ENCODE measurements around the gene DOCK8. TPM values are rescaled to one million over a fixed set of nuclear protein-coding genes. Genes with fewer than 3 reads are reported as not detected.
A peak's percentile ranks its signal among the peaks of the same experiment; 100 is the strongest.

Gene DOCK8
- polyA plus RNA-seq, 1 donor, result 8.2 TPM

GRCh38 chr9:468766-469426 is 254.2 kb downstream of the DOCK8 start:
- DNase-seq, result no peak

DNA sequence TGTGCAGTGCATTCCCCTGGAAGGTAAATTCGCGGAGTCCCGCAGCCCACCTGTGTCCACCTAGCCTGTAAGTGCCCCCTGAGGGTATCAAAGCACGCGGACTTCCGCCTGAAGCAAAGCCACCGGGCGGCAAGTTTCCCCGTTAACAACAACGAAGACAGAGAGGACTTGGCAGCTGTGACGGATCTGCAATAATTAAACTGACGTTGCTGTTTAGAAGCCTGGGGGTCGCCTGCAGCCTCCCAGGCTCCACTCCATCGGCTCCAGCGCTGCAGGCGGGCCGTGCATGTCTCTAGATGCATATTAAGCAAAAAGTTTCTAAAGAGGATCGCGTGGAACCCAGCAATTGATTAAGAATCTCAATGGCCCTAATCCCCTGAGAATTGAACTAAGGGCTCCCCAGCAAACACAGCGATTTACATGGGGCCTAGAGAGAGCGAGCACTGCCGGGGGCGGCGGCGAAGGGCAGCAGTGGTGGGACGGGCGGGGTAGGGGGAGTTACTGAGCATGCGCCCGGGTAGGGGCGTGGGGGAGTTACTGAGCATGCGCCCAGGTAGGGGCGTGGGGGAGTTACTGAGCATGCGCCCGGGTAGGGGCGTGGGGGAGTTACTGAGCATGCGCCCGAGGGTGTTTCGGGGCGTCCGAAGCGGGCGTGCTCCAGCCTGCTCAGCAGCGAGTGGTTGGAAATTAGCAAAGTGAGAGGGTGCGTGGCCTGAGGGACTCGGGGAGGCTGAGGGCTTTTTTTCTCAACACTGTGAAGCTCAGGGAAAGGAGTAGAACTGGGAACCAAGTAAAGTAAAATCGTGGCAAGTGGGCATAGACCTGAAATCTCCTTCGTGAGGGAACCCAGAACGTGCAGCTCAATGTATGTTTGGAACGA is 255.2 kb downstream of the DOCK8 start:
- DNase-seq, result peak; percentile 83

- DNase-seq, result no peak
Measured at GRCh38 chr9:470552-471194, 256.0 kb downstream of the DOCK8 start.

GRCh38 chr9:471320-471719 is 256.7 kb downstream of the DOCK8 start:
- DNase-seq, result no peak

DNA sequence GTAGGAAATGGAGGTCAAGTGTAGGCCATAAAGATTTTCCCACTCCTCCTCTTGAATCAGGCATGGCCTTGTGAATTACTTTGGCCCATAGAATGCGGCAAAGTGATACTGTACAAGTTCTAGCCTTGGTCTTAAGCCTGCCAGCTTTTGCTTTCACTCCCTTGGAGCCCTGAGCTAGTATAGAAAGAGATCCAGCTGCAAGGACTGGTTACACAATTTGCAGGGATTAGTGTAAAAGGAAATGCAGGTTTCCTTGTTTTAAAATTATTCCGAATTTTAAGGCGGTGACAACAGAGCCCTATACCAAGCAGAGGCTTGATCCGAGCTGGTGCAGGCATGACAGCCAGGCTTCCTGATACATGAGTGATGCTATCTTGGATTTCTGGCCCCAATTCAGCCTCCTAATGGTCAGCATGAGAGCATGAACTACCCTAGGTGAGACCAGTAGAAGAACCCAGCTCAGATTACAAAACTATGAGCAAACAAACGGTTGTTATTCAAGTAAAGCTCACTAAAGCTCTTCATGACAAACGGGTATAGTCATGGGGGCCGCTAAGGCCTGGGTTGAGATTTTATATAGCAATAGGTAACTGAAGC is 257.9 kb downstream of the DOCK8 start:
- no peak for DNase-seq

DNA sequence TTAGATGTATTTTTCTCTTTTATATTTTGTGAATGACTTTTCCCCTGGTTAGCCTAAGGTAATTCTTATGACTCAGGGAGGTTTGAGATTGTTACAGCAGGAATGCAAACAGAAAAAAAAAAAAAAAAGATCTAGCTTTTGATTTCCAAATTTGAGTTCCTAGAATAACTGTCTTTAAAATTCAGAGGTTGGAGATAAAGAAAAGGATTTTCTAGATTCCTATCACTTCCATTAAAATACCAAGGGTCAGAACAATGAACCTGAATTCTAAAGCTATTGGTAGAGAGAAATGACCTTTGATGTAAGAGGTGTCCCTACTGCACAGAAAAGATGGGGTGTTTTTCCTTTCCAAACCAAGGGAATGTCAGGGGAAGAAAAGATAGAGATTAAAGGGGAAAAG is 262.5 kb downstream of the DOCK8 start:
- DNase-seq, result no peak

GRCh38 chr9:479304-479970 is 264.8 kb downstream of the DOCK8 start:
- DNase-seq, result no peak

DNA sequence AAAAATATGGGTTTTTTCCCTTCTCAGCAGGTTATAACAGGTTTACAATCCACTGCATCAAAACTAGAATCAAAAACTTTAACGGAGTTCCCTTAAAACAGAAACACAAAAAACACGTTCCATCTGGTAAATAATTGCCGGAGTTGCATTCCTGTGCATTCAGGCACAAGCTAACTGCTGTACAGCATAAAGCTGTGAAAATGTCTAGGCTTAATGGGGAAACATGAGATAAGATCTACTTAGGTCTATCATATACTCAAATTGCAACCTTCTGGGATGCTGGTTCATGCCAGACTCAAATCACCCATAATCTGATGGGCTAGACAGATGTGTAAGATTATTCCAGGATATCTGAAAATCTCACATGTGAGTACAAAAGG is 265.3 kb downstream of the DOCK8 start:
- DNase-seq, result no peak

DNA sequence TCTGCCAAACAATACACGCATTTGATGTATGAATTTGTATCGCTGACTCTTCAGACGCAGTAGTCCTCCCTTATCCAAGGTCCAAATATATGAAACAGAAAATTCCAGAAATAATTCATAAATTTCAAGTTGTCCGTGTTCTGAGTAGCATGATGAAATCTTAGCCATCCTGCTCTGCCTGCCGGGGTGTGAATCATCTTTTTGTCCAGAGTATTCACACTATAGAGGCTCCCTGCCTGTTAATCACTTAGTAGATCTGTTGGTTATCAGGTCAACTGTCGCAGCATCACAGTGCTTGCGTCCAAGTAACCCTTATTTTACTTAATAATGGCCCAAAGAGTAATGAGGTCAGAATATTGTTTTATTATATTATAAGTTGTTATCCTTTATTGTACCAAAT is 268.1 kb downstream of the DOCK8 start:
- DNase-seq, result no peak

DNA sequence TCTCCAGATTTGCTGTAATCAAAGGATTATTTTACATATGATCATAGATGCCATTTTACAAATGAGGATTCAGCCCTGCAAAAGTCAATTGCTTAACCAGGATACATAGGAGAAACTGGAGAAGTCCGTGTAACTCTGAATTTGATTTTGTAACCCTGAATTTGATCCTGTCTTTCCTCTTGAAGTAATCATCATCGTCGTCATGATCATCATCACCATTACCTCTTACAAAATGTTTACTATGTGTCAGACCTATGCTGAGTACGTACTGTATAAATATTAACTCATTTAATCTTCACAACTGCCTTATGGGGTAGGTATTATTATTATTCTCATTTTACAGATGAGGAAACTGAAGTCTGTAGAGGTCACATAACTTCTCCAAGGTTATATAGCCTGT is 271.5 kb downstream of the DOCK8 start:
- no peak for DNase-seq

GRCh38 chr9:487429-487828 is 272.8 kb downstream of the DOCK8 start:
- no peak for DNase-seq

- DNase-seq, result no peak
Measured at GRCh38 chr9:488448-488847, 273.8 kb downstream of the DOCK8 start.

GRCh38 chr9:489198-490197 is 274.8 kb downstream of the DOCK8 start:
- DNase-seq, result no peak

DNA sequence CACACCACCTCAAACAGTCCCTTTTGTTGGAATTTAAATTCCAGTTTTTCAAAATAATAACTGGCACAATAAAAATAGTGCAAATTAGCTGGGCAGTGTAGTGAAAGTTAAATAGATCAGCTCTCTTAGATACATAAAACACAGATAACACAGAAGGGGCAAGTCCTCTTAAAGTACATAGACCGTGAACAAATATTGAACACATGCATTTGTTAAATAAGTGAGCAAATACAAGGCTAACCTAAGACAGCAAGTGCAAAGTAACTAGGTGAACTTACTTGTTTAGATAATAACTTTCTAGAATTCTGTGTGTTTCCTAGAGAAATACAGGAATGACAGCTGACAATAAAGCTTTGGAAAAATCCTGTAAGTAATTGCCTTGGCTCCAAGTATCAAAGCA is 280.1 kb downstream of the DOCK8 start:
- DNase-seq, result no peak

- no peak for DNase-seq
Measured at GRCh38 chr9:495739-496138, 281.1 kb downstream of the DOCK8 start.

DNA sequence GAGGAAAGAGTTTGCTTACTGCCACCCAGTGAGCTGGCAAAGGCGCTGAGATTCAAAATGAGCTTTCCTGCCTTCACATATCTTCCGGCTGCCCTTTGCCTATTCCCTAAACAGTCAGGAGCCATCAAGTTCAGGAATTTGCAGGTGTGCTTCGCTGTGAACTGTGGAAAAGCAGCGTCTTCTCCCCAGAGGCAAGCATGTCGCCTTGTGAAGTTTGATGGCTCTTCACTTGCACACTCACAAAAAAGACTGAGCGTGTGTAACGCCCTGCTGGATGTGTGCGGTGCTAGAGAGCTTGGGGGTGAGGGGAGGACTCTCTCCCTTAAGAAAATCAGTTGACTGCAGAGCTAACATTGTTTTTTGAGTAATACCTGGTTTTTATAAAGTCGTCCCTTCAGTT is 288.7 kb downstream of the DOCK8 start:
- DNase-seq, result no peak

DNA sequence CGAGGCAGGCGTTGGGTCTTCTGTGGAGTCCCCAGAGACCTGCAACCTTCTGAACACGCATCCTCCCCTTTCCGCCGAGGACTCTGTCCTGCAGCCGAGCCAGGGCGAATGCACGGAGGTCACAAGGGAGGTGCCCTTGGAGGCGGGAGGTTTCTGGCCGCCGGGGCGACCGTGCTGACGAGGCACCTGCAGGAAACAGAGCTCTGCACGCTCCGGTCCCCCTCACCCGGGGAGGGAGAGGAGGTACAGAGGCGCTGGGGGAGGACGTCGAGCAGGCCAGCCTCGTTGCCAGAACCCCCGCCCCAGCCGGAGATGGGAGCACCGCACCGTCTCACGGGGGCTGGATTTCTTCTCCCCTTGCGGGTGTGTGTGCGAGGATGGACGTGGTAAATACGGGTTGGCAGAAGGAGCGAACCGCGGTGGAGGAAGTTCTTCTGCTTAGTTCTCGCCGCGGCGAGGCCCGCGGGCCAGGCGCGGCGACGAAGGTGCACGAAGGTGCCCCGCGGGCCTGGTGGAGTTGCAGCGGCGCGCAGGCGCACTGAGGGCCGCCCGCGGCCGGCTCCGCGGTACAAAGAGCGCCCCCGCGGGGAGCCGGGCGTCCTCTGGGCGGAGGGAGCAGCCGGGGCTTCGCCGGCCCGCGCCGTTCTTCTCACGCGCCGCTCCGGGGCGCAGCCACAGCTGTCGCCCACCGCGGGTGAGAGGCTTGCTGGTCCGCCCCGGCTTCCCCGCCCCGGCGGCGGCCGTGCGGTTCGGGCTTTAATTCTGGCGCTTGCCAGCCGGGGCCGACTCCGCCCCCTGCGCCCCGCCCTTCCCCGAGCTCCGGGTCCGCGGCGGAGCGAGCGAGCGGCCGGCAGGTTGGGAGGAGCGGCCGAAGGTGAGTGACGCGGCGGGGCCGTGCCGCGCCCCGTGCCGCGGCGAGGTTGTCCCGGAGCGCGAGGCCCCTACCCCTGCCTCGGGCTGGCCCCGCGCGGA is 289.5 kb downstream of the DOCK8 start, which contains the start of gene KANK1:
TSS of gene KANK1 (plus strand) at position 815 of the 972 bp plus-strand sequence.
- peak; percentile 73 for DNase-seq

DNA sequence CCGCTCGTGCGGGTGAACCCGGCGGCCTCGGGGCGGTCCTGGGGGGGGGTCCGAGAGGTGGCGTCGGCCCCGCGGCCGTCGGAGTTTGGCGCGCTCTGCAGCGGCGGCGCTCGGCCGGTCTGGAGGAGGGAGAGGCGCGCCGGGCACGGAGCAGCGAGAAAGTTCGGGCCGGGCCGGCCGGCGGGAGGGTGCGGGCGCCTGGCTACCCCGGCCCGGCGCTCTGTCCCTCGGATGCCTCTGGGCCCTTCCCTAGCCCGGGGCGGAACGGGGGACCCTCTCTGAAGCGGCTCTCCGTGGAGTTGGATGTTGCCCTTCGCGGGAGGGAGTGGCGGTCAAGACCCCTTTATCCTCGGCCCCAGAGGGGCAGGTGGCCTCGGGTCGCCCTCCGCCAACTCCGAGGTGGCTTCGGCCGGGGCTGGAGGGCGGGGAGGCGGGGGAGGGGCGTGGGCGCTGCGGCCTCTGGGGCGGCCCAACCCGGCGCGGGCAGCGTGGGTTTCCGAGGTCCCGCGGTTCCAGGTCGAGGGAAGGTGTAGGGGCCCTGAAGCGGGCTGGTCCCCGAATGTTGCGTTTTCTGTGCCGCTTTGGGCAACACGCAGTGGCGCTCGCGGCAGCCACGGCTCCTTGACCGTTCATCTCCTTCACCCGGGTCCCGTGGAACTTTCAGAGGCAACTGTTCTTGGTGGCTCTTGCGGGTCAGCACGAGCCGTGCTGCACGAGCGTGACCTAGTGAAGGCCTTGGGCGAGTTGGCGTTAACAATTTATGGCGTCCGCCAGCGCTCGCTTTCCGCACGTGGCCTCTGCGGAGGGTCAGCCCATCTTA is 290.5 kb downstream of the DOCK8 start:
- peak; percentile 26 for DNase-seq

GRCh38 chr9:505741-506059 is 291.0 kb downstream of the DOCK8 start:
- DNase-seq, result no peak
